Middle frontal gyrus (tissue), 1 donor: Measurements from ENCODE around the gene RCVRN.

Experiments
- DNase-seq: peaks from one replicate; pipeline ENCODE4 v3.0.0-alpha.2; 2015; ENCODE audit warnings: low spot score; ENCODE audit errors: extremely low spot score

RCVRN gene

DNA sequence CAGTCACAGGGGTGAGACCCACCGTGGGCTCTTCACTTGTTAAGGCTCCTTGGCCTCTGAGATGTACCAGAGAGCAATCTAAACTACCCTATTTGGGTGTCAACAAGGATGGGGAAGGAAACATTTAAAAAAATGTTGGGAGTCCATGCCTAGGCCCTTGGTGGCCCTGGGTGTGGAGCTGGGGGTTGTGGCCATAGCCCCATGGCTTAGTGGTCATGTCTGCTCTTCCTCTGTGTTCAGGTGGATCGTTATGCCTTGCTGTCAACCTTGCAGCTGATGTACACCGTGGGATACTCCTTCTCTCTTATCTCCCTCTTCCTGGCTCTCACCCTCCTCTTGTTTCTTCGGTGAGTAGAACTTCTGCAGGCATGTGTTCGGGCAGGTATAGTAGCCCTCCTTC, 50.8 kb downstream of the RCVRN start:
- DNase-seq = no peak

DNA sequence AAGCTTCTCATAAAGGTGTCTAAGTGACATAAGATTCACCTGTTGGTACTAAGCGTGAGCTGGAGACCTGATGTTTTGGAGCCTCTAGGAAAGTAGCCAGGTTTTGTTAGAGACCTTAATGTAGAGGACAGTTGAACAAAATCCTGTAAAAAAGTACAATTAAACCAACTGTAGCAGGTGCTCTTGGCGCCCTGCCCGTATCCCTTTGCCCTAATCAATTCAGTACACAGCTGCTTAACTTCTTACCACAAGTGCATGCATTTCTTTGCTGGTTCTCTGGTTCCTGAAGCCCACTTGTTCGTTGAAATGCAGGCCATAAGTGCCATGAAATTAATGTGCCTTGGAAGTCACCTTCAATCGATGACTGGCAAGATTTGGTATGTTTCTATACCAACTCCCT, 54.9 kb downstream of the RCVRN start:
- DNase-seq = no peak
